ENCODE data around the gene RAB7A.

The RAB7A gene

GRCh38 chr3:128859630-128860029 is 133.6 kb downstream of the RAB7A start:
- no peak for DNase-seq

DNA sequence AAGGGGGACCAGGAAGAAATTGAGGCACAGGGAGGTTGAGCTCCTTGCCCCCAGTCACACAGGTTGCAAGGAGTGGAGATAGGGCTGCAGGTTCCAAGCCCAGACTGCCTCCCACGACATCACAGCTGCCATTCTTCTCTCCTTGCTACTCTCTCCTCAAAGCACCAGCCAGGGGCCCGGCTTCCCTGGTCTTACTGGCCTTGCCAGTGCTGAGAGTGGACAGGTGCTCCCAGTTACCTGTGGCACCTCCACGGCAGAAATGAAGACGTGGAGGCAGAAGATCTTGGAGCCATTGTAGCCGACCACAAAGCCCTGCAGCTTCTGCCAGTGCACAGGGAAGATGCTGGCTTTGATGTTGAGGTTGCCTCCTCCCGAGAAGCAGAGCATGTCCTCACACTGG is 135.5 kb downstream of the RAB7A start:
- no peak for DNase-seq

DNA sequence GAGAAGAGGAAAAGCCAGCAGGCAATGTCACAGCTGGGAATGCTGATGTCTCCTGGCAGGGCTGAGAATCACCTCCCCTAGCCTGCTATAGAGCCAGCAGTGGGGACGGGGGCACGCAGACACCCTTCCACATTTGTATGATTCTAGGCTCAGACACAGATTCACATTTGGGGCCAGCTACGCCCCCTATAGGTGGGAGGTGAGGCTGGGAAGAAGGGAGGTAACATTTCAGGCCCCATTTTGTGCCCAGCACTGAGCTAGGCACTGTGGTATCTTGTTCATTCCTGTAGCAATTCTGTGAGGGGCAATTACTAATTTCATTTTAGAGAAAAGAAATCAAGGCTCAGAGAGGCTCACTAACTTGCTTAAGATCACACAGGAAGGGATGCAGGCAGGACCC is 137.6 kb downstream of the RAB7A start:
- no peak for DNase-seq
